Hindlimb muscle (tissue), 1 donor: ENCODE results near the gene STX1A. TPM values are rescaled to one million over a fixed set of nuclear protein-coding genes. Genes with fewer than 3 reads are reported as not detected.
"Not testable (repeated sequence)": the region's sequence is repeated elsewhere in the genome, so short reads cannot be mapped to it uniquely, and the experiment has no call there.

Source experiments
- DNase-seq: peaks from one replicate; pipeline ENCODE4 v3.0.0-alpha.2; 2013
- polyA plus RNA-seq: library from polyadenylated mRNA; unstranded; fragments of 120-200 nt; gene quantifications from one replicate; pipeline ENCODE4 v1.2.1, GENCODE V29; 2013; ENCODE audit not compliant: insufficient read length

STX1A gene
- polyA plus RNA-seq, 1 donor, result 18.2 TPM

GRCh38 chr7:73681031-73681430 lies 38.4 kb downstream of the STX1A start:
- no peak for DNase-seq

GRCh38 chr7:73680501-73680900 lies 39.0 kb downstream of the STX1A start:
- DNase-seq, result no peak

GRCh38 chr7:73679709-73680108 lies 39.8 kb downstream of the STX1A start:
- no peak for DNase-seq

- no peak for DNase-seq
Observed at GRCh38 chr7:73678862-73679261, 40.6 kb downstream of the STX1A start.

- not testable (repeated sequence) for DNase-seq
Observed at GRCh38 chr7:73676062-73676461, 43.4 kb downstream of the STX1A start.

- no peak for DNase-seq
Observed at GRCh38 chr7:73674468-73675124, 44.9 kb downstream of the STX1A start.

GRCh38 chr7:73671857-73672445 lies 47.5 kb downstream of the STX1A start:
- DNase-seq, result no peak

GRCh38 chr7:73671322-73671661 lies 48.2 kb downstream of the STX1A start:
- DNase-seq, result no peak

- DNase-seq, result no peak
Observed at GRCh38 chr7:73669858-73670385, 49.5 kb downstream of the STX1A start.

- DNase-seq, result no peak
Observed at GRCh38 chr7:73669288-73669701, 50.2 kb downstream of the STX1A start.

GRCh38 chr7:73668886-73669230 lies 50.6 kb downstream of the STX1A start:
- no peak for DNase-seq

- no peak for DNase-seq
Observed at GRCh38 chr7:73668103-73668885, 51.2 kb downstream of the STX1A start.

GRCh38 chr7:73667344-73668102 lies 51.9 kb downstream of the STX1A start, which contains the start of gene VPS37D:
Gene VPS37D (plus strand): TSS chr7:73667831. CDS start chr7:73667959, 128 bp downstream.
- peak; percentile 93 for DNase-seq

- no peak for DNase-seq
Observed at GRCh38 chr7:73663033-73663432, 56.4 kb downstream of the STX1A start.

- DNase-seq, result not testable (repeated sequence)
Observed at GRCh38 chr7:73660594-73660993, 58.9 kb downstream of the STX1A start.

GRCh38 chr7:73659983-73660382 lies 59.5 kb downstream of the STX1A start:
- no peak for DNase-seq

GRCh38 chr7:73655309-73655708 lies 64.2 kb downstream of the STX1A start:
- DNase-seq, result not testable (repeated sequence)

GRCh38 chr7:73652541-73652949 lies 66.9 kb downstream of the STX1A start:
- DNase-seq, result no peak

- DNase-seq, result no peak
Observed at GRCh38 chr7:73650524-73650923, 68.9 kb downstream of the STX1A start.

- no peak for DNase-seq
Observed at GRCh38 chr7:73649576-73649975, 69.9 kb downstream of the STX1A start.
